SU-DHL-6 (cell line): Measurements from ENCODE around the gene SDHD.

Experiments
- H2AFZ ChIP-seq: fragments of 200-600 bp; sonication (generic); 2 replicates; pipeline ENCODE4 v1.6.1; 2014; ENCODE audit warnings: low read depth, mild to moderate bottlenecking, moderate library complexity, mixed read lengths, antibody characterized with exemption, low read length; ENCODE audit not compliant: severe bottlenecking
- H3F3A ChIP-seq: fragments of 200-600 bp; shearing (Covaris generic); 2 replicates; pipeline ENCODE4 v1.6.0; 2016; ENCODE audit warnings: antibody characterized with exemption, mild to moderate bottlenecking; ENCODE audit not compliant: insufficient read depth
- H3K27ac ChIP-seq: fragments of 200-600 bp; sonication (generic); 2 replicates; pipeline ENCODE4 v1.5.1; 2016; ENCODE audit warnings: low read depth, mild to moderate bottlenecking, low read length, moderate library complexity, mixed read lengths
- H3K27me3 ChIP-seq: fragments of 200-600 bp; sonication (generic), shearing (Covaris generic); 2 replicates; pipeline ENCODE4 v1.6.0; 2014; ENCODE audit warnings: mild to moderate bottlenecking, low read length
- H3K36me3 ChIP-seq: fragments of 200-600 bp; sonication (generic); 2 replicates; pipeline ENCODE4 v1.6.1; 2014; ENCODE audit warnings: mild to moderate bottlenecking, low read length, mixed read lengths
- H3K4me2 ChIP-seq: fragments of 300-600, 200-600 bp; shearing (Covaris generic), sonication (generic); 2 replicates; pipeline ENCODE4 v1.6.0; 2014; ENCODE audit warnings: low read length, low read depth, mild to moderate bottlenecking; ENCODE audit not compliant: poor library complexity, severe bottlenecking
- H3K4me3 ChIP-seq: fragments of 200-600 bp; sonication (generic); 2 replicates; pipeline ENCODE4 v1.5.1; 2014; ENCODE audit warnings: antibody characterized with exemption, low read length, mild to moderate bottlenecking, mixed read lengths; ENCODE audit not compliant: insufficient read depth, poor library complexity, severe bottlenecking
- H3K79me2 ChIP-seq: fragments of 200-600 bp; sonication (generic); 2 replicates; pipeline ENCODE4 v1.6.1; 2014; ENCODE audit warnings: mild to moderate bottlenecking, low read length, moderate library complexity; ENCODE audit not compliant: insufficient read depth
- H3K9ac ChIP-seq: fragments of 200-600 bp; sonication (generic); 2 replicates; pipeline ENCODE4 v1.7.0; 2014; ENCODE audit warnings: mild to moderate bottlenecking, low read length
- H3K9me2 ChIP-seq: fragments of 200-600 bp; sonication (generic); replicated peaks from 2 replicates; pipeline ENCODE4 v1.6.1; 2014; ENCODE audit warnings: low read length; ENCODE audit not compliant: insufficient read depth
- H3K9me3 ChIP-seq: fragments of 200-600 bp; sonication (generic); 2 replicates; pipeline ENCODE4 v1.6.1; 2014; ENCODE audit warnings: low read length, mixed read lengths; ENCODE audit not compliant: insufficient read depth
- H4K20me1 ChIP-seq: fragments of 200-600 bp; sonication (generic); 2 replicates; pipeline ENCODE4 v1.6.1; 2014; ENCODE audit warnings: low read depth, mild to moderate bottlenecking, antibody characterized with exemption, low read length, moderate library complexity, mixed read lengths
- CTCF ChIP-seq: fragments of 200-600 bp; sonication (generic); IDR thresholded peaks from one replicate; pipeline ENCODE4 v1.5.1; 2017; ENCODE audit warnings: antibody characterized with exemption, mild to moderate bottlenecking, low read length, moderate library complexity; ENCODE audit not compliant: insufficient read depth, poor library complexity, severe bottlenecking
- EZH2phosphoT487 ChIP-seq: fragments of 200-600 bp; sonication (generic), shearing (Covaris generic); conservative IDR thresholded peaks from 2 replicates; pipeline ENCODE4 v1.6.1; 2018; ENCODE audit warnings: mild to moderate bottlenecking, antibody characterized with exemption, low read length, moderate library complexity, mixed read lengths

Gene SDHD

GRCh38 chr11:112086422-112087191, at the start of gene SDHD, which contains the start of gene TIMM8B:
Gene SDHD (plus strand): TSS chr11:112086873. CDS start chr11:112086908, 35 bp downstream.
Gene TIMM8B (minus strand): TSS chr11:112086756. CDS start chr11:112086723, 33 bp downstream.
- peak within 1 kb of the TSS; percentile 88 for H3K4me3 ChIP-seq
- peak within 1 kb of the TSS; percentile 62 for H2AFZ ChIP-seq
- peak within 1 kb of the TSS; percentile 34 for H3K27ac ChIP-seq
- H3K4me2 ChIP-seq: peak within 1 kb of the TSS; percentile 80
- no peaks in the 10 kb centered on the region for H3K9me3 ChIP-seq
- TF ChIP-seq CTCF (no peak), EZH2phosphoT487 (no peak)
- peak within 1 kb of the TSS; percentile 90 for H3K9ac ChIP-seq
- peaks cover 37% of the 10 kb centered on the region for H3F3A ChIP-seq
- H4K20me1 ChIP-seq: no peaks in the 10 kb centered on the region
- H3K79me2 ChIP-seq: peaks cover 55% of the 10 kb centered on the region
- no peaks in the 10 kb centered on the region for H3K27me3 ChIP-seq
- peaks cover 19% of the 10 kb centered on the region; the same call in 1 of the 2 replicates for H3K36me3 ChIP-seq
- H3K9me2 ChIP-seq: no peaks in the 10 kb centered on the region

GRCh38 chr11:112037527-112037926, 49.1 kb upstream of the SDHD start:
- H3K27me3 ChIP-seq: no peaks in the 10 kb centered on the region
- no peaks in the 10 kb centered on the region for H3K79me2 ChIP-seq
- peaks cover 34% of the 10 kb centered on the region for H3K36me3 ChIP-seq
- H3K9me2 ChIP-seq: no peaks in the 10 kb centered on the region
- no peak overlapping the region for H3K4me2 ChIP-seq
- no peaks in the 10 kb centered on the region for H3K9me3 ChIP-seq
- no peaks in the 10 kb centered on the region for H4K20me1 ChIP-seq
- 0 out of 2 replicates have a peak, but pooled peaks cover 4% of the 10 kb centered on the region for H3F3A ChIP-seq
- H2AFZ ChIP-seq: no peak overlapping the region
- no peak overlapping the region for H3K9ac ChIP-seq
- H3K4me3 ChIP-seq: no peak overlapping the region
- no peak overlapping the region for H3K27ac ChIP-seq
- TF ChIP-seq CTCF: no peak
- TF ChIP-seq EZH2phosphoT487: no peak

GRCh38 chr11:112042161-112042960, 44.3 kb upstream of the SDHD start:
- Histone ChIP-seq H4K20me1 (no peaks in the 10 kb centered on the region), H3K27ac (no peak overlapping the region), H3K9me3 (no peaks in the 10 kb centered on the region), H3K9me2 (no peaks in the 10 kb centered on the region), H3K36me3 (peaks cover 50% of the 10 kb centered on the region), H3K4me2 (no peak overlapping the region), H2AFZ (no peak overlapping the region), H3K9ac (no peak overlapping the region), H3K79me2 (no peaks in the 10 kb centered on the region), H3K27me3 (no peaks in the 10 kb centered on the region), H3K4me3 (no peak overlapping the region), H3F3A (0 out of 2 replicates have a peak, but pooled peaks cover 4% of the 10 kb centered on the region)
- no peak for TF ChIP-seq EZH2phosphoT487
- TF ChIP-seq CTCF: no peak
